HL-60 (cell line): Measurements from ENCODE around the gene TMEM229A.

Source experiments
- POLR2AphosphoS5 ChIP-seq: IDR thresholded peaks from 2 replicates; pipeline ENCODE4 v1.6.1; 2012; ENCODE audit warnings: low read depth
- SPI1 ChIP-seq: IDR thresholded peaks from 2 replicates; pipeline ENCODE4 v1.6.1; 2012; ENCODE audit warnings: low read depth, mild to moderate bottlenecking, borderline replicate concordance
- TF ChIP-seq, protein P1 (sequence below): IDR thresholded peaks from one replicate; pipeline ENCODE4 v1.5.1; 2011; ENCODE audit warnings: low read length, control low read depth, inconsistent platforms; ENCODE audit not compliant: insufficient read depth

GRCh38 chr7:123992913-123993518 is 39.9 kb downstream of the TMEM229A start:
- TF ChIP-seq, protein P1, sequence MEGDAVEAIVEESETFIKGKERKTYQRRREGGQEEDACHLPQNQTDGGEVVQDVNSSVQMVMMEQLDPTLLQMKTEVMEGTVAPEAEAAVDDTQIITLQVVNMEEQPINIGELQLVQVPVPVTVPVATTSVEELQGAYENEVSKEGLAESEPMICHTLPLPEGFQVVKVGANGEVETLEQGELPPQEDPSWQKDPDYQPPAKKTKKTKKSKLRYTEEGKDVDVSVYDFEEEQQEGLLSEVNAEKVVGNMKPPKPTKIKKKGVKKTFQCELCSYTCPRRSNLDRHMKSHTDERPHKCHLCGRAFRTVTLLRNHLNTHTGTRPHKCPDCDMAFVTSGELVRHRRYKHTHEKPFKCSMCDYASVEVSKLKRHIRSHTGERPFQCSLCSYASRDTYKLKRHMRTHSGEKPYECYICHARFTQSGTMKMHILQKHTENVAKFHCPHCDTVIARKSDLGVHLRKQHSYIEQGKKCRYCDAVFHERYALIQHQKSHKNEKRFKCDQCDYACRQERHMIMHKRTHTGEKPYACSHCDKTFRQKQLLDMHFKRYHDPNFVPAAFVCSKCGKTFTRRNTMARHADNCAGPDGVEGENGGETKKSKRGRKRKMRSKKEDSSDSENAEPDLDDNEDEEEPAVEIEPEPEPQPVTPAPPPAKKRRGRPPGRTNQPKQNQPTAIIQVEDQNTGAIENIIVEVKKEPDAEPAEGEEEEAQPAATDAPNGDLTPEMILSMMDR = no peak
- TF ChIP-seq POLR2AphosphoS5 = no peak
- no peak for TF ChIP-seq SPI1
